SK-N-MC (cell line): Measurements from ENCODE around the gene ACCS.

ENCODE experiments used
- FOXP2 ChIP-seq: optimal IDR thresholded peaks from 2 replicates; pipeline ENCODE3; 2011; ENCODE audit warnings: mild to moderate bottlenecking, moderate library complexity; ENCODE audit not compliant: insufficient read depth; ENCODE audit errors: extremely low read length, control extremely low read depth
- POLR2AphosphoS5 ChIP-seq: IDR thresholded peaks from 2 replicates; pipeline ENCODE4 v1.6.1; 2012; ENCODE audit warnings: mild to moderate bottlenecking, low read depth, low read length, borderline replicate concordance

DNA sequence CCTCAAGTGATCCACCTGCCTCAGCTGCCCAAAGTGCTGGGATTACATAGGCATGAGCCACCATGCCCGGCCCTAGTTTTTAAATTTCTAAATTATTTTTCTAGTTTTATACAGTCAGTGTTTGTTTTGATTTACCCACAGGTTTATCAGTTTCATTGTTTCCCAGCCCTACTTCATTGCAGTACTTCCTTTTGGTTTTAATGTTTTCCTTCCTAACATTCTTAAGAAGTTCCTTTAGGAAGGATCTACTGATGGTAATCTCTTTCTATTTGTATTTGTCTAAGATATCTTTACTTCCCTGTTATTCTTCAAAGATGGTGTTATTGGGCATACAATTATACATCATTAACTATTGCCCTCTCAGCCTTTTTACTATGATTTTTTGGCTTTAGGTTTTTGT lies 24.5 kb downstream of the ACCS start:
- TF ChIP-seq POLR2AphosphoS5 (no peak), FOXP2 (no peak)
